Esophagus squamous epithelium (tissue), 4 donors: ENCODE measurements around the gene MAPK12.

Source experiments
- POLR2A ChIP-seq, 4 donors: fragments of 450-650 bp; IDR thresholded peaks; one replicate each; pipeline ENCODE4 v1.6.1; 2017; ENCODE audit warnings: antibody characterized with exemption in 4 of 4, mild to moderate bottlenecking in 4 of 4, moderate library complexity in 3 of 4
- TF ChIP-seq, protein P1 (sequence below), 6 experiments: fragments of 450-650 bp in 4 of 6; fragments of 200-600 bp in 2 of 6; sonication (generic) in 2 of 6; IDR thresholded peaks; one replicate each; pipeline ENCODE4 v1.5.1; 2016 to 2019; ENCODE audit warnings: antibody characterized with exemption in 6 of 6, mild to moderate bottlenecking in 4 of 6, moderate library complexity in 4 of 6

DNA sequence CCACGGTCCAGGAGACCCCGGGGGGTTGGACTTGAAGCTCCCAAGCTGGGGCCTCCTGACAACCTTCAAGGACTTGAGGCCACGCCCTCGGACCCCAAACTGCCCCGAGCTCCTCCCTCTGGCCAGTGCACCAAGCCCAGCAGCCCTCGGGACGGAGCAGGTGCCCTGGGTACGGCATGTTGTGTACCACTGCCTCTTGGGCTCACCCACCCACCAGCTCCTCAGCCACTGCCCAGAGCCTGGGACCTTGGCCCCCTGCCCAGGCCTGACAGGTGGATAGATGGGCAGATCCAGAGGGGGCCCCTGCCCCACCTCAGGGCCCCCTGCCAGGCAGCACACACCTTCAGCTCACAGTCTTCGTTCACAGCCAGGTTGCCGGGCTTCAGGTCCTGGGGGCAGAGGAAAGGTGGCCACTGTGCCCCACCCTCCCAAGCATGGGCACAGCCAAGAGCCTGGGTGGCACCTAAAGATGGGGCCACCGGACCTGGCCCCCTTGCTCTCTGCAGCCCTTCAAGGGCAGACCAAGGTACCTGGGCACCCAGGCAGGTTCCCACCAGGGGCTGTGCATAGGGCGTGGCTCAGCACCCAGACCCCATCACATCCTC is 5.1 kb downstream of the MAPK12 start:
- TF ChIP-seq, protein P1, sequence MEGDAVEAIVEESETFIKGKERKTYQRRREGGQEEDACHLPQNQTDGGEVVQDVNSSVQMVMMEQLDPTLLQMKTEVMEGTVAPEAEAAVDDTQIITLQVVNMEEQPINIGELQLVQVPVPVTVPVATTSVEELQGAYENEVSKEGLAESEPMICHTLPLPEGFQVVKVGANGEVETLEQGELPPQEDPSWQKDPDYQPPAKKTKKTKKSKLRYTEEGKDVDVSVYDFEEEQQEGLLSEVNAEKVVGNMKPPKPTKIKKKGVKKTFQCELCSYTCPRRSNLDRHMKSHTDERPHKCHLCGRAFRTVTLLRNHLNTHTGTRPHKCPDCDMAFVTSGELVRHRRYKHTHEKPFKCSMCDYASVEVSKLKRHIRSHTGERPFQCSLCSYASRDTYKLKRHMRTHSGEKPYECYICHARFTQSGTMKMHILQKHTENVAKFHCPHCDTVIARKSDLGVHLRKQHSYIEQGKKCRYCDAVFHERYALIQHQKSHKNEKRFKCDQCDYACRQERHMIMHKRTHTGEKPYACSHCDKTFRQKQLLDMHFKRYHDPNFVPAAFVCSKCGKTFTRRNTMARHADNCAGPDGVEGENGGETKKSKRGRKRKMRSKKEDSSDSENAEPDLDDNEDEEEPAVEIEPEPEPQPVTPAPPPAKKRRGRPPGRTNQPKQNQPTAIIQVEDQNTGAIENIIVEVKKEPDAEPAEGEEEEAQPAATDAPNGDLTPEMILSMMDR (IDR thresholded peaks at IDR 0.05) = no peak
- no peak for TF ChIP-seq POLR2A (IDR thresholded peaks at IDR 0.05)
